Mucosa of rectum (tissue), 2 donors: ENCODE data around the gene NKPD1.

Experiments
- H3K27ac ChIP-seq, 2 donors: one replicate each; pipeline ENCODE4 v1.7.0; 2013; ENCODE audit warnings: inconsistent platforms in 2 of 2, low read depth in 2 of 2, low read length in 2 of 2
- H3K27me3 ChIP-seq, 2 donors: one replicate each; pipeline ENCODE4 v1.7.0; 2013; ENCODE audit warnings: low read length in 2 of 2; ENCODE audit not compliant: control insufficient read depth in 2 of 2, insufficient read depth in 2 of 2
- H3K36me3 ChIP-seq, 2 donors: one replicate each; pipeline ENCODE4 v1.7.0; 2013; ENCODE audit warnings: low read length in 2 of 2; ENCODE audit not compliant: control insufficient read depth in 2 of 2, insufficient read depth in 2 of 2
- H3K4me1 ChIP-seq, 2 donors: one replicate each; pipeline ENCODE4 v1.7.0; 2013; ENCODE audit warnings: low read length in 2 of 2, mild to moderate bottlenecking in 1 of 2; ENCODE audit not compliant: control insufficient read depth in 2 of 2, insufficient read depth in 2 of 2
- H3K4me3 ChIP-seq, 2 donors: one replicate each; pipeline ENCODE4 v1.7.0; 2013; ENCODE audit warnings: low read length in 2 of 2
- H3K9ac ChIP-seq, 2 donors: one replicate each; pipeline ENCODE4 v1.7.0; 2013; ENCODE audit warnings: low read length in 2 of 2, low read depth in 1 of 2, mild to moderate bottlenecking in 1 of 2
- H3K9me3 ChIP-seq, 2 donors: one replicate each; pipeline ENCODE4 v1.7.0; 2013; ENCODE audit warnings: low read length in 2 of 2; ENCODE audit not compliant: control insufficient read depth in 2 of 2
- donor health status: healthy.
- donor health status: Normal muscosa, but diverticular disease.

Gene NKPD1

DNA sequence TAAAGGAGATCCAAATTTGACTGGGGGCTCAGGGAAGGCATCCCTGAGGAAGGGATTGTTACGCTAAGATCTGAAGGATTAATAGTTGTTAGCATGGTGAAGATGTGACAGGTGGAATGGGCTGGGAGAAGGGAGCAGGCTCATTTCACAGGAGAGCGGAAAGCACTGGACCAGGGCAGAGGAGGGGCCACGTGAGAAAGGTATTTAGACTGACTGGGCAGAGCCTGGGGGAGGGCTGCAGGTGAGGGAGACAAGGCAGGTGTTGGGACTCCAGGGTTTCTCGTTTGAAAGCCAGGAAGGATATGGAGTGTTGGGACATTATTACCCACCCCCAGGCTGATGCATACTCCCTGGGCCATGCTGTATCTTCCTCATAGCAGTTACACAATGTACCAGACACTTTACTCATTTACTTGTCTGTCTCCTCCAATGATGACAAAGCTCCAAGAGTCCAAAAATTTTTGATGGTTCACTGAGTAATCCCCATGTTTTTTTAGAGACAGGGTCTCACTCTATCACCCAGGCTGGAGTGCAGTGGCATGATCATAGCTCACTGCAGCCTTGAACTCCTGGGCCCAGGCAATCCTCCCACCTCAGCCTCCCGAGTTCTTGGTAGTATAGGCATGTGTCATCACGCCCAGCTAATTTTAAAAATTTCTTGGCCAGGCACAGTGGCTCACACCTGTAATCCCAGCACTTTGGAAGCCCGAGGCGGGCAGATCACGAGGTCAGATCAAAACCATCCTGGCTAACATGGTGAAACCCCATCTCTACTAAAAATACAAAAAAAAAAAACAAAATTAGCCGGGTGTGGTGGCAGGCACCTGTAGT lies 14.9 kb upstream of the NKPD1 start:
- H3K27ac ChIP-seq = no peak overlapping the region

GRCh38 chr19:45173816-45174215 lies 13.0 kb upstream of the NKPD1 start:
- no peak overlapping the region for H3K27ac ChIP-seq
- H3K36me3 ChIP-seq = no peaks in the 10 kb centered on the region
- H3K27me3 ChIP-seq = no peaks in the 10 kb centered on the region
- H3K9me3 ChIP-seq = no peaks in the 10 kb centered on the region
- no peak overlapping the region for H3K4me3 ChIP-seq
- peaks cover 7 to 9% of the 10 kb centered on the region in 2 donors for H3K4me1 ChIP-seq
- no peak overlapping the region for H3K9ac ChIP-seq

More for the DNA sequence above, 14.9 kb upstream of the NKPD1 start:
- peaks cover 0 to 3% of the 10 kb centered on the region in 2 donors for H3K36me3 ChIP-seq
- no peak overlapping the region for H3K9ac ChIP-seq
- peaks cover 13 to 23% of the 10 kb centered on the region in 2 donors for H3K4me1 ChIP-seq
- H3K27me3 ChIP-seq = no peaks in the 10 kb centered on the region
- H3K9me3 ChIP-seq = no peaks in the 10 kb centered on the region
- H3K4me3 ChIP-seq = no peak overlapping the region

DNA sequence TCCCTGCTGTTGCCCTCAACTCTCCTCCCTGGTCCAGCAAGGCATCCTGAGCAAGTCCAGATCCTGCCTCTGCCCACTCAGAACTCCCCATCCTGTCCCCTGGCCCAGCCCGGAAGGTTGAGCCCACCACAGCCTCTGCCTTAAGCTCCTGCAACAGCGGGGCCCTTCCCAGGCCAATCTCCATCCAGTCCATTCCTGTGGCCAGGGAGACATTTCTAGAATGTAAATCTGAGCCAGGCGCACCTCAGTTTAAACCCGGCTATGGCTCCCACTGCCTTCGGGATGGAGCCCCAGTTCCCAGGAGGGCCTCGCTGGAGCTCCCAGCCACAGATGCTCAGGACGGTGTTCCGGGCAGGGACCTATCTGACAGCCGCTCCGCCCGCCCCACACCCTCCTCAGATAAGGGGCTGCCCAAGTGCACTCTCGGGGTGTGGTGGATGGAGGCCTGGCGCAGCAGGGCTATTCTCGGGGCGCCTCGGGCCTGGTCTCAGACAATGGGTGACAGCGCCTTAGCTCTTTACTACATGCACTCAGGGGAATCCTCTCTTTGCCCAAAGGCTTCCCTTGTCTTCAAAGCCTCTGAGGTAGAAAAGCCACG lies 11.9 kb upstream of the NKPD1 start:
- peaks cover 7 to 9% of the 10 kb centered on the region in 2 donors for H3K4me1 ChIP-seq
- no peak overlapping the region for H3K4me3 ChIP-seq
- no peaks in the 10 kb centered on the region for H3K36me3 ChIP-seq
- H3K9ac ChIP-seq = no peak overlapping the region
- H3K27me3 ChIP-seq = no peaks in the 10 kb centered on the region
- H3K27ac ChIP-seq = no peak overlapping the region
- H3K9me3 ChIP-seq = no peaks in the 10 kb centered on the region

DNA sequence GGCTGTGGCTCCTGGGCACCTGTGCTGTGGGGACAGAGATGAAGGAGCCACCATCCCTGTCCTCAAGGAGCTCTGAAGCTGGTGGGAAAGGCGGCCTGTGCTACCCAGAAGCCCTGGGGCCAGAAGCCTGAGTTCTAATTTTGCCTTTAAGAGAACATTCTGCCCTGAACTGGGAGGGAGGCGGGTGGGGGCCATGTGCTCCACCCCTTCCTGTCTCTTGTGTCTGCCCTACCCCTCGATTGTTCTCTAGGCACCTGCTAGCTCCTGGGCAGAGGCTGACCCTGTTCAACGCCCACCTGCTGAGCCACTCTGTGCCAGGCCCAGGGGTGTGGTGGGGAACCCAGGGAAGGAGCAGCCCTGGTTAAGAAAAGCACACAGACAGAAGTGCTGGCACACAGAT lies 11.4 kb upstream of the NKPD1 start:
- H3K27ac ChIP-seq = no peak overlapping the region
- no peaks in the 10 kb centered on the region for H3K9me3 ChIP-seq
- no peaks in the 10 kb centered on the region for H3K27me3 ChIP-seq
- H3K36me3 ChIP-seq = no peaks in the 10 kb centered on the region
- H3K9ac ChIP-seq = no peak overlapping the region
- no peak overlapping the region for H3K4me3 ChIP-seq
- peaks cover 7 to 9% of the 10 kb centered on the region in 2 donors for H3K4me1 ChIP-seq

DNA sequence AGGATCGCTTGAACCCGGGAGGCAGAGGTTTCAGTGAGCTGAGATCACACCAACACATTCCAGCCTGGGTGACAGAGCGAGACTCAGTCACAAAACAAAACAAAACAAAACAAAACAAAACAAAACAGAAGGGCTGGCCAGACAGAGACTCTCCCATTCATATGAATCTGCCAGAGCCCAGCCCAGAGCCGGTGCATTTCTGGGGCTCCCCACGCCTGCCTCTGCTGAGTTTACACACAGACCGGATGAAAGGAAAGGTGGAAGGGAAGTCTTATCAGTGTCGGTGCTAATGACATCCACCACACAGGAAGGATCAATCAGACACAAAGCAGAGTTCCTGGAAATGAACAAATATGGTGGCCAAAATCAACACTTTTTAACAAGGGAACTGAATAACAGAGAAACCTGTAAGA lies 10.4 kb upstream of the NKPD1 start:
- H3K36me3 ChIP-seq = no peaks in the 10 kb centered on the region
- H3K27me3 ChIP-seq = no peaks in the 10 kb centered on the region
- H3K9ac ChIP-seq = no peak overlapping the region
- H3K4me1 ChIP-seq = peaks cover 6 to 9% of the 10 kb centered on the region in 2 donors
- H3K4me3 ChIP-seq = no peak overlapping the region
- H3K27ac ChIP-seq = no peak overlapping the region
- no peaks in the 10 kb centered on the region for H3K9me3 ChIP-seq

DNA sequence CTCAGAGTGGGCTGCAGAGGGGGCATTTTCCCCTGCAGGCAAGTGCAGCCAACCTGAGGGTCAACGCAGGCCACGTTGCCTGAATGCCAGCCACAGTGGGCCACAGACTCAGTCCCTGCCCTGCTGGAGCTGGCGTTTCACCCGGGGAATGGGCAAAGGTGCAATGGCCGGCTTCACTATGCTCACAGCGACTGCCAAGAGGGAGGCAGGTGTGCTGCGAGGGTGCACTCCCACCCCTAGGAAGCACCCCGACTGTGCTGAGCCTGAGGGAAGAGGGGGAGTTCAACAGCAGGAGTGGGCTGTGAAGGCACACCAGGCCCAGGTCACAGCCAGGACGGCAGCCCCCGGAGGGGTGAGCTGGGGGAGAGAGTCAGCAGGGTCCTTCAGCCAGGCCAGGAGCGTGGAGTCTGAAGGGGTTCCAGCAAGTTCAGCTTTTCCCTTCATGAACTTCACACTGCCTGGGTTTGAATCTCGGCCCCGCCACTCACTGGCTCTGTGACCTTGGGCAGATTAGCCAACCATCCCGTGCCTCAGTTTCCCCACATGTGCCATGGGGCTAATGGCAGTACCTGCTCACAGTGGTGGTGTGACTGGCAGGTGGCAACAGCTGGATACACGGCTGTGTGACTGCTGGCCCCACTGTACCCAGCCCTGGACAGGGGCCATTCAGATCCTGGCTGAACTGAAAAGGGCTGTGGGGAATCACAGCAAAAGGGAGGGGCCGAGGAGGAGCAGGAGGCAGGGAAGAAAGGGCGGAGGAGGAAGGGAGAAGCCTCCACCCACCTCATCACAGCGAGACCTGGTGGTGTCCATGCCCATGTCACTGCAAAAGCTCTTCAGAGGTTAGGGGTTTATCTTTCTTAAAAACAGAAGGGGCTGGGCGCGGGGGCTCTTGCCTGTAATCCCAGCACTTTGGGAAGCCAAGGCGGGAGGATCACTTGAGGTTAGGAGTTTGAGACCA lies 9.6 kb upstream of the NKPD1 start:
- H3K27ac ChIP-seq = no peak overlapping the region
- no peaks in the 10 kb centered on the region for H3K36me3 ChIP-seq
- peaks cover 6 to 9% of the 10 kb centered on the region in 2 donors for H3K4me1 ChIP-seq
- no peak overlapping the region for H3K9ac ChIP-seq
- H3K27me3 ChIP-seq = no peaks in the 10 kb centered on the region
- no peaks in the 10 kb centered on the region for H3K9me3 ChIP-seq
- no peak overlapping the region for H3K4me3 ChIP-seq

DNA sequence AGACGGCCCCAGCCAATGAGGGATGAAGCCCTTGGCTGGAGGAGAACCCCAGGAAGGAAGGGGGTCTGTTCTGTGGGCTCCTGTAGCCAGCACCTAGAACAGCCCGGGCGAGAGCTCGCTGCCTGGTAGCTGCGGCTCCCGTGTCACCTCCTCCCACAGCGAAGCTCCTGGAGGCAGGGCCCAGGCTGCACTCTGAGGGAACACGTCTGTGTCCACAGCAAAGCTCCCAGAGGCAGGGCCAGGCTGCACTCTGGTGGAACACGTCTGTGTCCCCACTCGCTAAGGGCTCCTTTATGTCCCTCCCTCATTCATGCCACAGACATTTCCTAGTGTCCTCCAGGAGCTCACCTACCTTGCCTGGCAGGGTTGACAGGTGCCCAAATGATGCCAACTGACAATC lies 8.8 kb upstream of the NKPD1 start:
- no peaks in the 10 kb centered on the region for H3K9me3 ChIP-seq
- H3K9ac ChIP-seq = no peak overlapping the region
- no peak overlapping the region for H3K27ac ChIP-seq
- no peak overlapping the region for H3K4me3 ChIP-seq
- no peaks in the 10 kb centered on the region for H3K36me3 ChIP-seq
- peaks cover 6 to 12% of the 10 kb centered on the region in 2 donors for H3K4me1 ChIP-seq
- no peaks in the 10 kb centered on the region for H3K27me3 ChIP-seq

- H3K27me3 ChIP-seq = no peaks in the 10 kb centered on the region
- H3K9ac ChIP-seq = no peak overlapping the region
- H3K4me3 ChIP-seq = no peak overlapping the region
- no peaks in the 10 kb centered on the region for H3K9me3 ChIP-seq
- H3K27ac ChIP-seq = no peak overlapping the region
- peaks cover 12 to 18% of the 10 kb centered on the region in 2 donors for H3K4me1 ChIP-seq
- no peaks in the 10 kb centered on the region for H3K36me3 ChIP-seq
Measured at GRCh38 chr19:45168767-45169351, 8.1 kb upstream of the NKPD1 start.

DNA sequence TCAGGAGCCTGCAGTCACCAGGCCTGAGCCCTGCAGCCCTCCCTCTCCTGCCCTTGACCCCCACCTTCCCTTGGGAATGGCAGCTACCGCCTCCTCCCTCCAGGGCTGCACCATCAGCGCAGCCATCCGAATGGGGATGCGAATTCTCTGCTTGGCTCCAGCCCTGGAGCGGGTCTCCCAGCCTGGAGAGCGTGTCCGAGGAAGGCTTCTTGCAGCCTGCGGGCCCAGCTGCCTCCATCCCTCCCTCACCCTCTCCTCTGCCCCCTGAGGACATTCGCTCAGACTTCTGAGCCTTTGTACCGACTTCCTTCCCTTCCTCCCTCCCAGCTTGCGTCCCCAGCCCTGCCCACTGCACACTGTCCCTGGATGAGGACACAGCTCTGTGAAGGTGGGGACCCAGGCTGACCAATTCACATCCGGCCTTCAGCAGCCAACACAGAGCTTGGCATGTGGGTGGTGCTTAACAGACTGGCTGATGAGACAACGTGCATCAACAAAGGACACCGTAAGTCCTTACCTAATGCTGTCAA lies 6.0 kb upstream of the NKPD1 start:
- no peak overlapping the region for H3K27ac ChIP-seq
- H3K4me3 ChIP-seq = no peak overlapping the region
- H3K27me3 ChIP-seq = no peaks in the 10 kb centered on the region
- no peaks in the 10 kb centered on the region for H3K9me3 ChIP-seq
- H3K9ac ChIP-seq = no peak overlapping the region
- H3K4me1 ChIP-seq = peaks cover 11 to 15% of the 10 kb centered on the region in 2 donors
- no peaks in the 10 kb centered on the region for H3K36me3 ChIP-seq
